Endothelial cell of umbilical vein (primary cell): ENCODE results near the gene DNMT3L. TPM values are rescaled to one million over a fixed set of nuclear protein-coding genes. Genes with fewer than 3 reads are reported as not detected.
"Not testable (repeated sequence)": the region's sequence is repeated elsewhere in the genome, so short reads cannot be mapped to it uniquely, and the experiment has no call there.

Experiments used
- BruUV-seq: library from RNA; stranded (reverse); fragments of 400-500 nt; replicated peaks from 2 replicates; lab custom pipeline; 2021; lab: Mats Ljungman, UMichigan
- CTCF ChIA-PET: fragments of 300-600, 350-600 bp; sonication (Branson Sonifier 250); formaldehyde crosslinking; loops from one replicate; lab custom pipeline; 2021; ENCODE audit warnings: antibody characterized with exemption, inconsistent platforms; lab: Charles Lee
- POLR2A ChIA-PET: fragments of 300-600, 350-600 bp; sonication (Branson Sonifier 250); formaldehyde crosslinking; loops from one replicate; lab custom pipeline; 2021; ENCODE audit warnings: antibody characterized with exemption, inconsistent platforms; lab: Charles Lee
- DNase-seq: peaks from one replicate; pipeline ENCODE4 v3.0.0-alpha.2; 2011; ENCODE audit warnings: low read depth, low spot score
- FAIRE-seq: peaks from 2 replicates; lab custom pipeline; 2011; peaks lifted over from hg19 to GRCh38; lab: Jason Lieb, UNC
- H2AFZ ChIP-seq: 2 replicates; pipeline ENCODE4 v1.6.0; 2012; ENCODE audit warnings: low read depth, low read length, control low read depth, inconsistent platforms
- H3K27ac ChIP-seq: 2 replicates; pipeline ENCODE4 v1.5.1; 2011; ENCODE audit warnings: low read depth, mild to moderate bottlenecking, control low read depth, low read length, moderate library complexity; ENCODE audit not compliant: insufficient read depth
- H3K27me3 ChIP-seq, 2 experiments: 2 replicates each; pipeline versions ENCODE4 v1.6.0 to v1.6.1; 2011; ENCODE audit warnings: low read length in 2 of 2, mixed read lengths in 1 of 2; ENCODE audit not compliant: control insufficient read depth in 2 of 2, insufficient read depth in 2 of 2
- H3K36me3 ChIP-seq, 2 experiments: 2 replicates in 1 of 2; 3 replicates in 1 of 2; pipeline ENCODE4 v1.5.1; 2011; ENCODE audit warnings: low read length in 2 of 2, mild to moderate bottlenecking in 1 of 2, moderate library complexity in 1 of 2; ENCODE audit not compliant: control insufficient read depth in 2 of 2, insufficient read depth in 2 of 2; ENCODE audit errors: extremely low read depth in 1 of 2
- H3K4me1 ChIP-seq: 3 replicates; pipeline ENCODE4 v1.5.1; 2011; ENCODE audit warnings: mild to moderate bottlenecking, low read length; ENCODE audit not compliant: control insufficient read depth, insufficient read depth; ENCODE audit errors: extremely low read depth
- H3K4me2 ChIP-seq: 2 replicates; pipeline ENCODE4 v1.6.1; 2011; ENCODE audit warnings: low read length, control low read depth, mixed read lengths; ENCODE audit not compliant: insufficient read depth
- H3K4me3 ChIP-seq, 3 experiments: fragments of 200-600 bp in 1 of 3; sonication (generic), shearing (Covaris generic) in 1 of 3; replicated peaks in 1 of 3; 2 replicates each; pipeline ENCODE4 v1.5.1; 2011 to 2016; ENCODE audit warnings: control low read depth in 3 of 3, low read length in 3 of 3, mild to moderate bottlenecking in 2 of 3, inconsistent platforms in 1 of 3, low read depth in 1 of 3, moderate library complexity in 1 of 3; ENCODE audit not compliant: insufficient read depth in 1 of 3
- H3K79me2 ChIP-seq: 2 replicates; pipeline ENCODE4 v1.6.0; 2012; ENCODE audit warnings: low read length, inconsistent platforms; ENCODE audit not compliant: control insufficient read depth, insufficient read depth
- H3K9ac ChIP-seq: replicated peaks from 2 replicates; pipeline ENCODE3; 2011; ENCODE audit warnings: low read length, control low read depth; ENCODE audit not compliant: insufficient read depth; ENCODE audit errors: extremely low read depth
- H3K9me1 ChIP-seq: replicated peaks from 3 replicates; pipeline ENCODE4 v1.6.0; 2011; ENCODE audit warnings: mild to moderate bottlenecking, low read length; ENCODE audit not compliant: control insufficient read depth, insufficient read depth; ENCODE audit errors: extremely low read depth
- H3K9me3 ChIP-seq: replicated peaks from 2 replicates; pipeline ENCODE4 v1.5.1; 2012; ENCODE audit warnings: low read length, inconsistent platforms; ENCODE audit not compliant: control insufficient read depth, insufficient read depth
- H4K20me1 ChIP-seq: replicated peaks from 2 replicates; pipeline ENCODE3; 2011; ENCODE audit warnings: mild to moderate bottlenecking, low read length; ENCODE audit not compliant: control insufficient read depth, insufficient read depth; ENCODE audit errors: extremely low read depth
- dilution Hi-C: fragments of 300-500 bp; cut with MboI; formaldehyde crosslinking; loops from one replicate; pipeline ENCODE4 v1.15.0; 2019; ENCODE audit warnings: low sequenced_read_pairs; ENCODE audit not compliant: extremely low pct_ligation_motif_present
- intact Hi-C: fragments of 100-400 bp; cut with micrococcal nuclease; formaldehyde crosslinking; loops from one replicate; pipeline ENCODE4 v1.10.0; 2022
- polyA plus RNA-seq, 4 experiments: library from polyadenylated mRNA; depleted of rRNA in 3 of 4; stranded (reverse) in 3 of 4; unstranded in 1 of 4; fragments of >200 nt; gene quantifications; 2 replicates each; pipeline versions ENCODE4 v1.2.1 to v1.2.3, GENCODE V29; 2011 to 2012; ENCODE audit warnings: missing spikeins in 1 of 4
- small RNA-seq: library from RNA; depleted of rRNA; stranded (forward); fragments of <200 nt; gene quantifications from one replicate; pipeline ENCODE3, GENCODE V24; 2012; ENCODE audit warnings: low replicate concordance, low read depth; ENCODE audit not compliant: insufficient read depth, insufficient read length
- total RNA-seq: library from RNA; stranded (reverse); gene quantifications from 2 replicates; pipeline ENCODE4 v1.2.3, GENCODE V29; 2021
- TF ChIP-seq, protein P1 (sequence below), 2 donors: IDR thresholded peaks; 1 replicate in 1 of 2; 2 replicates in 1 of 2; pipeline ENCODE4 v1.5.1; 2011; ENCODE audit warnings: low read length in 2 of 2, mild to moderate bottlenecking in 2 of 2, moderate library complexity in 2 of 2, control low read depth in 1 of 2, inconsistent platforms in 1 of 2, low read depth in 1 of 2; ENCODE audit not compliant: insufficient read depth in 1 of 2; ENCODE audit errors: extremely low read depth in 1 of 2

Gene DNMT3L
- total and polyA plus RNA-seq, 2 donors (not counting 3 experiments of a cell fraction or from before 2014, with no cell fraction given), result not detected

DNA sequence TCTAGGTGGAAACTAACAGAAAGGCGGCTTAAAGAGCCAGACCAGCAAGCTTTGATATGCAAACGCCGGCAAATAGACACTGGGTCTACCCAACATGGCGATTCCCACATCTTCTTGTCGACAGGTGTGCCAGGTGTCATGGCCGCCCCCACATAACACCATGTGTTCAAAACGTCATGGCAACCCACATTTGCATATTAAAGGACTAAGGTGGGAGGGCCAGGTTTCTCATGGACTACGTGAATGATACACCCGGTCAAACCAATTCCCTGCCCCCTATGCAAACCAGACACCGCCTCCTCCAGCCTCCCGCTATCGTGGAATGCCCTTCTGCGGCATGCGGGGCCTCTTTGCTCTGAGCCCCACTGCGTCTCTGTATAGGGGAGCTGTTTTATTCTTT lies 62.2 kb downstream of the DNMT3L start:
- Histone ChIP-seq H3K36me3 (no peaks in the 10 kb centered on the region), H3K4me3 (no peak overlapping the region), H3K9me1 (no peaks in the 10 kb centered on the region), H2AFZ (no peak overlapping the region), H3K9ac (no peak overlapping the region), H3K27me3 (no peaks in the 10 kb centered on the region), H3K27ac (no peak overlapping the region), H3K79me2 (no peaks in the 10 kb centered on the region), H3K9me3 (no peaks in the 10 kb centered on the region), H4K20me1 (no peaks in the 10 kb centered on the region), H3K4me1 (no peaks in the 10 kb centered on the region), H3K4me2 (no peak overlapping the region)
- DNase-seq (no peak), FAIRE-seq (no peak)
- CTCF ChIA-PET, result no interaction called here
- TF ChIP-seq, protein P1, sequence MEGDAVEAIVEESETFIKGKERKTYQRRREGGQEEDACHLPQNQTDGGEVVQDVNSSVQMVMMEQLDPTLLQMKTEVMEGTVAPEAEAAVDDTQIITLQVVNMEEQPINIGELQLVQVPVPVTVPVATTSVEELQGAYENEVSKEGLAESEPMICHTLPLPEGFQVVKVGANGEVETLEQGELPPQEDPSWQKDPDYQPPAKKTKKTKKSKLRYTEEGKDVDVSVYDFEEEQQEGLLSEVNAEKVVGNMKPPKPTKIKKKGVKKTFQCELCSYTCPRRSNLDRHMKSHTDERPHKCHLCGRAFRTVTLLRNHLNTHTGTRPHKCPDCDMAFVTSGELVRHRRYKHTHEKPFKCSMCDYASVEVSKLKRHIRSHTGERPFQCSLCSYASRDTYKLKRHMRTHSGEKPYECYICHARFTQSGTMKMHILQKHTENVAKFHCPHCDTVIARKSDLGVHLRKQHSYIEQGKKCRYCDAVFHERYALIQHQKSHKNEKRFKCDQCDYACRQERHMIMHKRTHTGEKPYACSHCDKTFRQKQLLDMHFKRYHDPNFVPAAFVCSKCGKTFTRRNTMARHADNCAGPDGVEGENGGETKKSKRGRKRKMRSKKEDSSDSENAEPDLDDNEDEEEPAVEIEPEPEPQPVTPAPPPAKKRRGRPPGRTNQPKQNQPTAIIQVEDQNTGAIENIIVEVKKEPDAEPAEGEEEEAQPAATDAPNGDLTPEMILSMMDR (IDR thresholded peaks at IDR 0.05; ENCODE audit: extremely low read depth in 1 of 2, insufficient read depth in 1 of 2, low read depth in 1 of 2, low read length in 2 of 2), result no peak
- intact Hi-C loops (no loop called here), dilution Hi-C loops (no loop called here)
- BruUV-seq, result no TSS peak
- POLR2A ChIA-PET, result no interaction called here

DNA sequence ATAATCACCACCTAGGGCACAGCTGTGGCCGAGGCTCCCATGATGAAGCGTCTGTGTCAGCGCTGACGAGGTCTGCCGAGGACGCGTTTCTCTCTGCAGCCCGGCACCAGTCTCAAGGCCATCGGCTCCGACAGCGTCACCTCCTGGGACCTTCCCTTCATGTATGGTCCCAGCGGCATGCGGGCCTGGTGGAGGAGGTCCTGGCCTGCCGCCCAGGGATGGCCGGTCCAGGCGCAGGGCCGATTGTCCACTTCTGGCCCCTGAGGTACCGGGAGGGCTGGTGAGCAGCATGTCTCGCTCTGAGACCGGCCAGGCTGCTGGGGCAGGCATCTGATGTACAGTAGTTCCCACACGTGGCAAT lies 64.6 kb downstream of the DNMT3L start:
- BruUV-seq, H3K4me2 ChIP-seq, H3K27me3 ChIP-seq, H2AFZ ChIP-seq, POLR2A ChIA-PET, H3K4me1 ChIP-seq, H3K4me3 ChIP-seq, H3K36me3 ChIP-seq, CTCF ChIA-PET, H3K9me1 ChIP-seq, H3K27ac ChIP-seq, H3K9ac ChIP-seq, DNase-seq, FAIRE-seq, H3K9me3 ChIP-seq, H3K79me2 ChIP-seq, H4K20me1 ChIP-seq, dilution Hi-C loops, intact Hi-C loops: not testable (repeated sequence)

Small RNAs within 50 kb of the gene (small RNA-seq; reads per million reads assigned to genes)
- gene AP001059.3, result not detected

Other genes with a start within 250 kb of the DNMT3L start
- gene TRAPPC10, start 249.6 kb downstream of the DNMT3L start, total RNA-seq, result 33.6 and 44.4 TPM in 2 replicates
- gene TRAPPC10, start 249.6 kb downstream of the DNMT3L start, polyA plus RNA-seq, result 21.5 and 21.7 TPM in 2 replicates
- 7.2 and 31.8 TPM in 2 replicates for gene PWP2, start 154.5 kb downstream of the DNMT3L start, total RNA-seq
- gene PWP2, start 154.5 kb downstream of the DNMT3L start, polyA plus RNA-seq, result 3.4 and 5.1 TPM in 2 replicates
- 7.6 and 43.2 TPM in 2 replicates for gene GATD3, start 128.2 kb downstream of the DNMT3L start, total RNA-seq
- 16.3 and 22.3 TPM in 2 replicates for gene GATD3, start 128.2 kb downstream of the DNMT3L start, polyA plus RNA-seq
- gene ICOSLG, start 21.0 kb downstream of the DNMT3L start, total RNA-seq, result 2.9 and 3.4 TPM in 2 replicates
- 0.91 and 1.7 TPM in 2 replicates for gene ICOSLG, start 21.0 kb downstream of the DNMT3L start, polyA plus RNA-seq
- 0.11 TPM in 1 of 2 replicates, not detected in the other for gene AIRE, start 24.0 kb upstream of the DNMT3L start, total RNA-seq
- gene AIRE, start 24.0 kb upstream of the DNMT3L start, polyA plus RNA-seq, result 0.04 and 0.05 TPM in 2 replicates
- gene PFKL, start 38.2 kb upstream of the DNMT3L start, total RNA-seq, result 154 and 170 TPM in 2 replicates
- gene PFKL, start 38.2 kb upstream of the DNMT3L start, polyA plus RNA-seq, result 137 and 157 TPM in 2 replicates
- gene CFAP410, start 77.5 kb upstream of the DNMT3L start, total RNA-seq, result 6.3 and 7.2 TPM in 2 replicates
- gene CFAP410, start 77.5 kb upstream of the DNMT3L start, polyA plus RNA-seq, result 12.2 and 15.0 TPM in 2 replicates
- gene TRPM2, start 91.7 kb upstream of the DNMT3L start, total RNA-seq, result not detected in 2 replicates
- gene TRPM2, start 91.7 kb upstream of the DNMT3L start, polyA plus RNA-seq, result 0.02 TPM in 1 of 2 replicates, not detected in the other
- 4.2 and 4.8 TPM in 2 replicates for gene LRRC3, start 193.6 kb upstream of the DNMT3L start, total RNA-seq
- gene LRRC3, start 193.6 kb upstream of the DNMT3L start, polyA plus RNA-seq, result 4.9 and 5.1 TPM in 2 replicates